Prostate gland (tissue), 2 donors: Measurements from ENCODE around the gene CROCC2.

ENCODE experiments used
- POLR2A ChIP-seq: fragments of 450-650 bp; IDR thresholded peaks from one replicate; pipeline ENCODE4 v1.6.1; 2016; ENCODE audit warnings: antibody characterized with exemption, mild to moderate bottlenecking
- POLR2AphosphoS5 ChIP-seq: sonication (generic); formaldehyde crosslinking; IDR thresholded peaks from one replicate; pipeline ENCODE4 v1.6.1; 2017; ENCODE audit warnings: antibody characterized with exemption
- TF ChIP-seq, protein P1 (sequence below), 4 experiments: fragments of 200-600 bp in 2 of 4; fragments of 450-650 bp in 2 of 4; sonication (generic) in 2 of 4; IDR thresholded peaks; 1 replicate in 3 of 4; 2 replicates in 1 of 4; pipeline ENCODE4 v1.5.1; 2016 to 2019; ENCODE audit warnings: antibody characterized with exemption in 4 of 4, mild to moderate bottlenecking in 2 of 4, moderate library complexity in 2 of 4

GRCh38 chr2:240997141-240997855, 91.2 kb downstream of the CROCC2 start:
- TF ChIP-seq, protein P1, sequence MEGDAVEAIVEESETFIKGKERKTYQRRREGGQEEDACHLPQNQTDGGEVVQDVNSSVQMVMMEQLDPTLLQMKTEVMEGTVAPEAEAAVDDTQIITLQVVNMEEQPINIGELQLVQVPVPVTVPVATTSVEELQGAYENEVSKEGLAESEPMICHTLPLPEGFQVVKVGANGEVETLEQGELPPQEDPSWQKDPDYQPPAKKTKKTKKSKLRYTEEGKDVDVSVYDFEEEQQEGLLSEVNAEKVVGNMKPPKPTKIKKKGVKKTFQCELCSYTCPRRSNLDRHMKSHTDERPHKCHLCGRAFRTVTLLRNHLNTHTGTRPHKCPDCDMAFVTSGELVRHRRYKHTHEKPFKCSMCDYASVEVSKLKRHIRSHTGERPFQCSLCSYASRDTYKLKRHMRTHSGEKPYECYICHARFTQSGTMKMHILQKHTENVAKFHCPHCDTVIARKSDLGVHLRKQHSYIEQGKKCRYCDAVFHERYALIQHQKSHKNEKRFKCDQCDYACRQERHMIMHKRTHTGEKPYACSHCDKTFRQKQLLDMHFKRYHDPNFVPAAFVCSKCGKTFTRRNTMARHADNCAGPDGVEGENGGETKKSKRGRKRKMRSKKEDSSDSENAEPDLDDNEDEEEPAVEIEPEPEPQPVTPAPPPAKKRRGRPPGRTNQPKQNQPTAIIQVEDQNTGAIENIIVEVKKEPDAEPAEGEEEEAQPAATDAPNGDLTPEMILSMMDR (IDR thresholded peaks at IDR 0.05), result no peak
- TF ChIP-seq POLR2A (no peak), POLR2AphosphoS5 (peak; percentile 88)
